ENCODE measurements around the gene ARG2.

DNA sequence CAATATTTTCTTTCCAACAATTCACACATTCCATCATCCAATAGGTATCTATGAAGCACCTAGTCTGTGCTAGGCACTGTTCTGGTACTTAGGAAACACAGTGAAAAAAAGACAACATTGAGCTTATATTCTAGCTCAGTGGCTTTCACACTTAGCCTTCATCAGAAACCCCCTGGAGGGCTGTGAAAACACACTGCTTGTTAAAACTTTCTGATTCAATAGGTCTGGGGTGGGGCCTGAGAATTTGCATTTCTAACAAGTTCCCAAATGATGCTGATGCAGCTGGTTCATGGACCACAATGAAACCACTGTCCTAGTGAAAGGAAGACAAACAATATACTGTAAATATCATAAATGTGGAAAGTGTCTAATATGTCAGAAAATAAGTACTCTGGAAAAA lies 48.8 kb downstream of the ARG2 start:
- TF ChIP-seq EZH2 (IDR thresholded peaks at IDR 0.05; ENCODE audit: borderline replicate concordance, insufficient read depth, low read depth, low read length, poor library complexity, severe bottlenecking) = no peak
- no peak for TF ChIP-seq CTCF (IDR thresholded peaks at IDR 0.05)

Measured in B cell (primary cell).